Natural killer cell (primary cell): ENCODE data around the gene AP1S1. TPM values are rescaled to one million over a fixed set of nuclear protein-coding genes. Genes with fewer than 3 reads are reported as not detected.
"Not testable (repeated sequence)": the region's sequence is repeated elsewhere in the genome, so short reads cannot be mapped to it uniquely, and the experiment has no call there.

Experiments used
- ATAC-seq, 3 donors: fragments of 150-1000 bp in 2 of 3; fragments of 200-7000 bp in 1 of 3; cut with Tn5 transposase; 1 replicate in 1 of 3; 2 replicates in 2 of 3; pipeline ENCODE4 v1.10.0; 2021; ENCODE audit warnings: mild to moderate bottlenecking in 2 of 3, moderate library complexity in 2 of 3
- DNase-seq, 2 donors: peaks; one replicate each; pipeline versions ENCODE4 v3.0.0 to v3.0.0-alpha.2; 2013 to 2021; ENCODE audit warnings: mixed read lengths in 1 of 2
- H3K27ac ChIP-seq: one replicate; pipeline ENCODE4 v1.5.1; 2013; ENCODE audit warnings: mild to moderate bottlenecking, low read length
- H3K27me3 ChIP-seq: one replicate; pipeline ENCODE4 v1.6.1; 2013; ENCODE audit warnings: low read length; ENCODE audit not compliant: control insufficient read depth, insufficient read depth
- H3K36me3 ChIP-seq: one replicate; pipeline ENCODE4 v1.6.1; 2013; ENCODE audit warnings: low read length; ENCODE audit not compliant: control insufficient read depth, insufficient read depth
- H3K4me1 ChIP-seq: one replicate; pipeline ENCODE4 v1.6.1; 2013; ENCODE audit warnings: low read length; ENCODE audit not compliant: control insufficient read depth, insufficient read depth
- H3K4me3 ChIP-seq: one replicate; pipeline ENCODE4 v1.5.1; 2013; ENCODE audit warnings: low read length
- H3K9me3 ChIP-seq: one replicate; pipeline ENCODE4 v1.6.1; 2013; ENCODE audit warnings: low read length; ENCODE audit not compliant: control insufficient read depth, insufficient read depth
- H3K27ac Mint-ChIP-seq, 2 donors: one replicate each; pipeline ENCODE4 v1.8.0; 2022; ENCODE audit warnings: mild to moderate bottlenecking in 2 of 2, mixed read lengths in 2 of 2, moderate library complexity in 1 of 2
- H3K27me3 Mint-ChIP-seq, 2 donors: one replicate each; pipeline ENCODE4 v1.8.0; 2022; ENCODE audit warnings: low read depth in 2 of 2, mixed read lengths in 2 of 2
- H3K36me3 Mint-ChIP-seq: one replicate; pipeline ENCODE4 v1.8.0; 2022; ENCODE audit warnings: mixed read lengths
- H3K4me1 Mint-ChIP-seq, 2 donors: one replicate each; pipeline ENCODE4 v1.8.0; 2022; ENCODE audit warnings: mixed read lengths in 2 of 2
- H3K4me3 Mint-ChIP-seq: one replicate; pipeline ENCODE4 v1.8.0; 2022; ENCODE audit warnings: mild to moderate bottlenecking, moderate library complexity, mixed read lengths
- H3K9me3 Mint-ChIP-seq, 2 donors: one replicate each; pipeline ENCODE4 v1.8.0; 2022; ENCODE audit warnings: mixed read lengths in 2 of 2
- CTCF ChIP-seq: fragments of 200-600 bp; IDR thresholded peaks from one replicate; pipeline ENCODE4 v1.8.0; 2022; ENCODE audit warnings: antibody characterized with exemption
- WGBS: methylation state at CpG from one replicate; pipeline ENCODE4 v1.1.7; 2013; ENCODE audit warnings: missing lambda C conversion rate; ENCODE audit not compliant: insufficient coverage; 5-methylcytosine and 5-hydroxymethylcytosine counted together
- intact Hi-C: fragments of 100-400 bp; cut with micrococcal nuclease; formaldehyde crosslinking; loops from one replicate; pipeline ENCODE4 v1.14.2; 2022
- total RNA-seq, 4 donors: library from RNA; stranded (reverse); fragments of 120-200 nt in 1 of 4; gene quantifications; one replicate each; pipeline versions ENCODE4 v1.2.3 to v1.2.4, GENCODE V29; 2013 to 2022

The AP1S1 gene
- total RNA-seq = 1 to 10 TPM; 4.3 to 7.0 (median 5.0) TPM
- 6.8 TPM for total RNA-seq (2013)

- Histone ChIP-seq H3K36me3 (no peaks in the 10 kb centered on the region), H3K27ac (no peak within 1 kb of the TSS), H3K27me3 (no peaks in the 10 kb centered on the region), H3K9me3 (no peaks in the 10 kb centered on the region), H3K4me3 (peak within 1 kb of the TSS; percentile 55), H3K4me1 (peaks cover 18% of the 10 kb centered on the region)
- no peaks in the 10 kb centered on the region for H3K36me3 Mint-ChIP-seq
- H3K27me3 Mint-ChIP-seq = peaks cover 9 to 10% of the 10 kb centered on the region in 2 donors
- TF ChIP-seq CTCF = no peak
- peak within 1 kb of the TSS; percentile 26 to 89 for H3K27ac Mint-ChIP-seq
- ATAC-seq = peak; percentile 77 to 95 (median 88)
- peak within 1 kb of the TSS; percentile 91 for H3K4me3 Mint-ChIP-seq
- WGBS = 4% methylated on average over 50 of the region's 51 CpGs
- intact Hi-C loops = no loop called here
- peaks cover 6 to 11% of the 10 kb centered on the region in 2 donors for H3K4me1 Mint-ChIP-seq
- DNase-seq = peak; percentile 71 to 98
- no peaks in the 10 kb centered on the region for H3K9me3 Mint-ChIP-seq
Measured at GRCh38 chr7:101153969-101154692, at the start of gene AP1S1. TSS of gene AP1S1 (plus strand) at chr7:101154476. CDS start at chr7:101154515, 39 bp downstream.

GRCh38 chr7:101104799-101105198, 49.5 kb upstream of the AP1S1 start:
- Mint-ChIP-seq H3K27me3 (peaks cover 0 to 3% of the 10 kb centered on the region in 2 donors), H3K9me3 (no peaks in the 10 kb centered on the region), H3K4me1 (peaks cover 10 to 11% of the 10 kb centered on the region in 2 donors), H3K27ac (no peak overlapping the region), H3K4me3 (no peak overlapping the region), H3K36me3 (no peaks in the 10 kb centered on the region)
- ATAC-seq = no peak
- Histone ChIP-seq H3K4me1 (peaks cover 7% of the 10 kb centered on the region), H3K36me3 (no peaks in the 10 kb centered on the region), H3K4me3 (no peak overlapping the region), H3K27me3 (peaks cover 2% of the 10 kb centered on the region), H3K9me3 (no peaks in the 10 kb centered on the region), H3K27ac (no peak overlapping the region)
- DNase-seq = no peak
- intact Hi-C loops = no loop called here
- no peak for TF ChIP-seq CTCF
- 78% methylated on average over 3 of the region's 3 CpGs for WGBS

GRCh38 chr7:101105248-101105647, 49.0 kb upstream of the AP1S1 start:
- H3K4me1 ChIP-seq, H3K27ac Mint-ChIP-seq, H3K4me1 Mint-ChIP-seq, ATAC-seq, H3K9me3 ChIP-seq, H3K36me3 ChIP-seq, H3K36me3 Mint-ChIP-seq, H3K27me3 Mint-ChIP-seq, H3K4me3 ChIP-seq, DNase-seq, H3K9me3 Mint-ChIP-seq, H3K4me3 Mint-ChIP-seq, intact Hi-C loops, H3K27ac ChIP-seq, H3K27me3 ChIP-seq: not testable (repeated sequence)
- 79% methylated on average over 5 of the region's 5 CpGs for WGBS

- Mint-ChIP-seq H3K27ac (no peak overlapping the region), H3K4me3 (no peak overlapping the region), H3K9me3 (no peaks in the 10 kb centered on the region), H3K27me3 (peaks cover 0 to 3% of the 10 kb centered on the region in 2 donors), H3K4me1 (no peaks in the 10 kb centered on the region), H3K36me3 (no peaks in the 10 kb centered on the region)
- WGBS = 76% methylated on average over 7 of the region's 7 CpGs
- ATAC-seq (no peak), DNase-seq (no peak)
- intact Hi-C loops = no loop called here
- H3K27me3 ChIP-seq = no peaks in the 10 kb centered on the region
- TF ChIP-seq CTCF = no peak
- no peaks in the 10 kb centered on the region for H3K36me3 ChIP-seq
- no peak overlapping the region for H3K4me3 ChIP-seq
- no peaks in the 10 kb centered on the region for H3K9me3 ChIP-seq
- no peak overlapping the region for H3K27ac ChIP-seq
- no peaks in the 10 kb centered on the region for H3K4me1 ChIP-seq
Measured at GRCh38 chr7:101106386-101106785, 47.9 kb upstream of the AP1S1 start.
